Subcutaneous adipose tissue (tissue), 4 donors: ENCODE measurements around the gene SLC44A3. TPM values are rescaled to one million over a fixed set of nuclear protein-coding genes. Genes with fewer than 3 reads are reported as not detected.

Source experiments
- total RNA-seq, 4 donors: library from RNA; depleted of rRNA; stranded (reverse); fragments of >200 nt; gene quantifications; one replicate each; pipeline ENCODE4 v1.1.0, GENCODE V29; 2016
- TF ChIP-seq, protein P1 (sequence below): fragments of 450-650 bp; IDR thresholded peaks from one replicate; pipeline ENCODE4 v1.5.1; 2016; ENCODE audit warnings: low read depth, mild to moderate bottlenecking, control low read depth, antibody characterized with exemption, moderate library complexity

The SLC44A3 gene
- total RNA-seq, 4 donors from 2014 or later = 0.98 to 2.3 (median 1.5) TPM

DNA sequence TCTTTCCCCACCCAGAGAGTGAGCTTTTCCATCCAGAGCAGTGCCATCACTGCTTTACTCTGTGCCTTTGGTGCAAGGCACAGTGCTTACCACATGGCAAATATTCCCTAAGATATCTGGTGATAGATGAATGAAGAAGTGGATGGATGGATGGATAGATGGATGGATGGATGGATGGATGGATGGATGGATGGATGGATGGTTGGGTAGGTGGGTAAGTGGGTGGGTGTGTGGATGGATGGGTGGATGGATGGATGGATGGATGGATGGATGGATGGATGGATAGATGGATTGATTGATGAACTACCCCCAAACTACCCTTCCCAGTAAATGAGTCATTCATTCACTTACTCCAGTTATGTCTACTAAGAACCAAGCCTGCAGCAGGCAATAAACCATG, 42.9 kb upstream of the SLC44A3 start:
- TF ChIP-seq, protein P1, sequence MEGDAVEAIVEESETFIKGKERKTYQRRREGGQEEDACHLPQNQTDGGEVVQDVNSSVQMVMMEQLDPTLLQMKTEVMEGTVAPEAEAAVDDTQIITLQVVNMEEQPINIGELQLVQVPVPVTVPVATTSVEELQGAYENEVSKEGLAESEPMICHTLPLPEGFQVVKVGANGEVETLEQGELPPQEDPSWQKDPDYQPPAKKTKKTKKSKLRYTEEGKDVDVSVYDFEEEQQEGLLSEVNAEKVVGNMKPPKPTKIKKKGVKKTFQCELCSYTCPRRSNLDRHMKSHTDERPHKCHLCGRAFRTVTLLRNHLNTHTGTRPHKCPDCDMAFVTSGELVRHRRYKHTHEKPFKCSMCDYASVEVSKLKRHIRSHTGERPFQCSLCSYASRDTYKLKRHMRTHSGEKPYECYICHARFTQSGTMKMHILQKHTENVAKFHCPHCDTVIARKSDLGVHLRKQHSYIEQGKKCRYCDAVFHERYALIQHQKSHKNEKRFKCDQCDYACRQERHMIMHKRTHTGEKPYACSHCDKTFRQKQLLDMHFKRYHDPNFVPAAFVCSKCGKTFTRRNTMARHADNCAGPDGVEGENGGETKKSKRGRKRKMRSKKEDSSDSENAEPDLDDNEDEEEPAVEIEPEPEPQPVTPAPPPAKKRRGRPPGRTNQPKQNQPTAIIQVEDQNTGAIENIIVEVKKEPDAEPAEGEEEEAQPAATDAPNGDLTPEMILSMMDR = no peak

- TF ChIP-seq, protein P1 = no peak
Observed at GRCh38 chr1:94778808-94779207, 41.3 kb upstream of the SLC44A3 start.

GRCh38 chr1:94783342-94784189, 36.6 kb upstream of the SLC44A3 start:
- TF ChIP-seq, protein P1 = no peak

- TF ChIP-seq, protein P1 = no peak
Observed at GRCh38 chr1:94784190-94784515, 36.0 kb upstream of the SLC44A3 start.

DNA sequence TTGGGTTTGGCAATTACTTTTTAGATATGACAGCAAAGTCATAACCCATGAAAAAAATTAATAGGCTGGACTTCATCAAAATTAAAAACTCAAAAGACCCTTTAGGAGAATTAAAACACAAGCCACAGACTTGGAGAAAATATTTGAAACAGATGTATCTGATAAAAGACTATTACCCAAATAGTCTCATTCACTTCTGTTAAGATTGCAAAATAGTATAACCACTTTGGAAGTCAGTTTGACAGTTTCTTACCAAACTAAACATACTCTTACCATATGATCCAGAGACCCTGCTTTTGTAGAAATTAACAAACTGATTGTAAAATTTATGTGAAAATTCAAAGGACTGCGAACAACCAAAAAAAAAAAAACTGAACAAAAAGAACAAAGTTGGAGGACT, 32.5 kb upstream of the SLC44A3 start:
- TF ChIP-seq, protein P1 = no peak

- TF ChIP-seq, protein P1 = no peak
Observed at GRCh38 chr1:94790246-94790645, 29.9 kb upstream of the SLC44A3 start.

DNA sequence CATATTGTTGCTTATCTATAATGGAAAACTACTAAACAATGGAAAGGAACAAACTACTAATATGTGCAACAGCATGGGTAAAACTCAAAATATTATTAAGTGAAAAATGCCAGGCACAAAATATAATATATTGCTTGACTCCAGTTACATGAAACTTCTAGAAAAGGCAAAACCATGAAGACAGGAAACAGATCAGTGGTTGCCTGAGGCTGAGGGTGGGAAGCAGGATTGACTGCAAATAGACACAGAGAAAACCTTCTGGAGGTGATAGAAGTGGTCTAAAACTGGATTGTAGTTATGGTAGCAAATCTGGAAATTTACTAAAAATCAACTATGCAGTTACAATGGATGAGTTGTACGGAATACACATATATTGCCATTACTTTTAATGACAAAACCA, 29.5 kb upstream of the SLC44A3 start:
- TF ChIP-seq, protein P1 = no peak
